ENCODE data around the gene AKAP12. TPM values are rescaled to one million over a fixed set of nuclear protein-coding genes. Genes with fewer than 3 reads are reported as not detected.

AKAP12 gene
- total RNA-seq, 4 donors from 2014 or later: 112 to 468 (median 340) TPM

GRCh38 chr6:151207674-151208073 lies 32.1 kb upstream of the AKAP12 start:
- no peak for TF ChIP-seq CTCF (IDR thresholded peaks at IDR 0.05; ENCODE audit: low read depth)

- no peak for TF ChIP-seq CTCF (IDR thresholded peaks at IDR 0.05; ENCODE audit: low read depth)
Observed at GRCh38 chr6:151209071-151209831, 30.5 kb upstream of the AKAP12 start.

GRCh38 chr6:151211075-151211474 lies 28.7 kb upstream of the AKAP12 start:
- TF ChIP-seq CTCF (IDR thresholded peaks at IDR 0.05; ENCODE audit: low read depth): no peak

- no peak for TF ChIP-seq CTCF (IDR thresholded peaks at IDR 0.05; ENCODE audit: low read depth)
Observed at GRCh38 chr6:151213352-151213751, 26.4 kb upstream of the AKAP12 start.

- TF ChIP-seq CTCF (IDR thresholded peaks at IDR 0.05; ENCODE audit: low read depth): no peak
Observed at GRCh38 chr6:151215999-151216398, 23.8 kb upstream of the AKAP12 start.

- TF ChIP-seq CTCF (IDR thresholded peaks at IDR 0.05; ENCODE audit: low read depth): no peak
Observed at GRCh38 chr6:151216804-151217203, 23.0 kb upstream of the AKAP12 start.

GRCh38 chr6:151219192-151219591 lies 20.6 kb upstream of the AKAP12 start:
- no peak for TF ChIP-seq CTCF (IDR thresholded peaks at IDR 0.05; ENCODE audit: low read depth)
